GM19438 (cell line): Measurements from ENCODE around the gene SEL1L.
A peak's percentile ranks its signal among the peaks of the same experiment; 100 is the strongest.
"Not testable (repeated sequence)": the region's sequence is repeated elsewhere in the genome, so short reads cannot be mapped to it uniquely, and the experiment has no call there.

Source experiments
- ATAC-seq: cut with Tn5 transposase; IDR thresholded peaks from one replicate; pipeline ENCODE4 v1.9.1; 2021; ENCODE audit warnings: low read depth; ENCODE audit not compliant: unreplicated experiment

The SEL1L gene

DNA sequence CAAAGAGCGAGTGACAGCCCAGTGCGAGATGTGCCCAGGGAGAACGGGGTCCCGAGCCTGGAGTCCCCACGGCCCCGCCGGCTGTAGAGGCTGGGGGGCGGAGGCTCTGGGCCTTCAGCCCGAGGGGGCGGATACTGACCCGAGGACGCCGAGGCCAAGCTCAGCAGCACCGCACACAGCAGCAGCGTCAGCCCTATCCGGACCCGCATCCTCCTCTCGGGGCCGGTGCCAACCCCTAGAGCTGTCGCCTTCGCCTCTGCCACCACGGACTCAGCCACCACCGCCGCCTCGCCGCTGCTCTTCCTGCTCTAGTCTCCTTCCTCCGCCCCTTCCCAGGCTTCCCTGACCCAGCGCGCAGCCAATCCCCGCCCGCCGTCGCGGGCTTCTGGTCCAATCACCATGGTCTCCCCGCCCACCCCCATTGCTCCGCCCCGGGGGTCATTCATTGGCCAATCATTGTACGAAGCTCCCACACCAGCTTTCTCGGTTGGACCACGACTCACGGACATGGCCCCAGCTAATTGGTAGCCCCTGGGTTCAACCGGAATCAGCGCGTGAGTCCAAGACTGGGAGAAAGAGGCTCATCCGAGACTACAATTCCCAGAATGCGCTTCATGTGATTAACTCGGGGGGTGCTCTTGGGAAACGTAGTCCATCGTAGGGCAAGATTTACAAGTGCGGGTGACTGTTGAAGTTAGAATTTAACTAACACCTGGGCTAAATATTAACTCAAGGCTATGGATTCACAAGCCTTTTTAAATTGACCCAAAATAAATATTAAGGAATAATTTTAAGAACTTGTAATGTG lies at the start of gene SEL1L:
Gene SEL1L (minus strand): TSS at position 318 of the 808 bp plus-strand sequence. CDS start 109 bp downstream, at position 209.
- ATAC-seq, result peak; percentile 86

DNA sequence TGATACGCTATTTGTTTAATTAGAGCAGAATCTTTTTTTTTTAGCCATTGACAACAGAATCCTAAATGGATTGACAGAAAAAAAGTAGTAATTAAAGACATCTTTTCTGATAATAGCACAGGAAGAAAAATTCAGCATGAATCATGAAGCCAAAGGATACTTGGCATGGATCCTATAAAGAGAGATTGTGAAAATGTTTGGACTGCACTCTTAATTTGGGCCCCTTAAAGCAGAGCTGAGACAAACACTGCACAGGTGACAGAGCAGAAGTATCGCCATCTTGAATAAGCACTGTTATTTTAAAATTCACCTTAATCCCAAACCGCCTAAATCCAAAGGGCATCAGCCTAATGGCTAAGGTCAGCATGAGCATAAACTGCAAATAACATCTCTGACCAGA lies 48.8 kb upstream of the SEL1L start:
- ATAC-seq, result no peak

DNA sequence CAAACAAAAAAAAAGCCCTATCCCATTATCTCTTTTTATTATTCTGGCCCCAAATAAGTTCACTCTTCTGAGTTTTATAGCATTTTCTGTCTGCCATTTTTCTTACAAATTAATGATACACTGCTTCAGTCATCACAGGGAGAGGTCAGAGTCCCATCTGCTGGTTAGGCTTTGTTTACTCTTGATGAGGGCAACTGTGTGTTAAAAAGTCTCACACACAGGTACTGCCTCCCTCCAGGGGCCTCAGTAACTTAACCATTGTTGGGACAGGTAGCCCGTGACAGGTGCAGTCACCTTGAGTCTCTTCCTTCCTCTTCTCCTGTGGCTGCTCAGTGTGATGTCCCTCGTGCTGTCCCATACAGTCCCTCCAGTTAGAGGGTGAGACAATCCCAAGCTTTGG lies 45.5 kb upstream of the SEL1L start:
- ATAC-seq, result no peak

DNA sequence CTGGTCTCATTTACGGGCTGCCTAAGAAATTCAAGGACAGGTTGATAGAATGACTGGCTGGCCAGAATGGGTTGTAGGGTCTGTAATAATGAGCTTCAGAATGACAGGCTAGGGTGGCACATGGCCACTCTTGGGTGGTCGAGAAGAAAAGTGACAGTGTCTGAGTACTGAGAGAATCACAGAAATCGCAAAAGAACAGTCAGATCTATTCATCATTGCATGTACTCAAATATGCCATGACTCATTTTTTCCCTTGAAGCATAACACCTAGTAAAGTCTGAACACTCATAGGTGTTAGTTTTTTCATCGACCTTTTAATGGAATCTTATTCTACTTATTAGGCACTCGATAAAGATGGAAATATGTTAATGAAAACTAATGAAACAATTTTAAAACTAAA lies 37.8 kb upstream of the SEL1L start:
- ATAC-seq, result no peak

DNA sequence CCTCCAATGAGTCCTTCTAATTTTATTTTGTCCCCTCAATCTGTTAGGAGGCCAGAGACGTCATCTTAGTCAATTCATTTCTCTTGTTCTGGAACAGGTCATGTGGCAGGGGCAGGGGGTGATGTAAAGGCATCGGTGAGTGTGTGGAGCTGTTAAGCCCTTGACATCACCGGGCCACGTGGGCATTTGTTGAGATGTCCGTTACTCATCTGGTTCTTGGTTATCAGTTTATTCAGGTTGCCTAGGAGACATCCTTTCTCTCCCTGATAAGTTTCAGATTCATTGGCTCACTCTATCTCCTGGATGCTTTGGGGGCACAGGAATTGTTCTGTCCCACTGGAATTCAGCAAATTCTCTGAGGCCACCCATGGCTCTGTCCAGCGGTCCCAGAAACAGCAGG lies 33.6 kb upstream of the SEL1L start:
- no peak for ATAC-seq

DNA sequence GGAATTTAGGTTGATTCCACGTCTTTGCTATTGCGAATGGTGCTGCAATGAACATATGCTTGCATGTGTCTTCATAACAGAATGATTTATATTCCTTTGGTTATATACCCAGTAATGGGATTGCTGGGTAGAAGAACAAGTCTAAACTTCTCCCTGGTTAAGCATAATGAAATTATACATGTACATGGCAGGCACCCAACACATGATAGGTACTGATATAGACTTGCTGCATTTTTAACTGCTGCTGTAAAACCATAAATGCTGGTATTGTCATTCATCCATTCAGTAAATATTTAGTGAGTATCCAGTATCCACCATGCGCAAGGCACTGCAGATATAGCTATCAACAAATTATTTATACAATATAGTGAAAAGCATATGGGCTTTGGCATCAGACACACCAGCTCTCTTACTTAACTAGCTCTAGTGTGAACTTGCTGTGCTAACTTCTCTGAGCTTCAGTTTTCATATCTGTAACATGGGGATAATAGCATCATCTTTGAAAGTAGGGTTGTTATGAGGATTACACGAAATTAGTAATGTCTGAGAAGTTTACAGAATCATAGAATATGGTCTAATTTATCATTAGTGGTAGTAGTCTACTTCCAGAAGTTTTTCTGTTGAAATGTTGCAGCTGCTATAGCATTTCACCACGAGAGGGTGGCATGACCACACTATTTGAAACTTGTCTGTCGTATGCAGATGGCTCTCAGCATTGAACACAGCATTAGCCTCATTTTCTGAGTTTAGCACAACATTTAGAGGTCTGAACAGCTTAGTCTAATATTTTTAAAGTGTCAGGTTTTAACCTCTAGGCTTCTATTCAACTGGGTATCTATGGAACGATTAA lies 32.0 kb upstream of the SEL1L start:
- peak; percentile 75 for ATAC-seq

DNA sequence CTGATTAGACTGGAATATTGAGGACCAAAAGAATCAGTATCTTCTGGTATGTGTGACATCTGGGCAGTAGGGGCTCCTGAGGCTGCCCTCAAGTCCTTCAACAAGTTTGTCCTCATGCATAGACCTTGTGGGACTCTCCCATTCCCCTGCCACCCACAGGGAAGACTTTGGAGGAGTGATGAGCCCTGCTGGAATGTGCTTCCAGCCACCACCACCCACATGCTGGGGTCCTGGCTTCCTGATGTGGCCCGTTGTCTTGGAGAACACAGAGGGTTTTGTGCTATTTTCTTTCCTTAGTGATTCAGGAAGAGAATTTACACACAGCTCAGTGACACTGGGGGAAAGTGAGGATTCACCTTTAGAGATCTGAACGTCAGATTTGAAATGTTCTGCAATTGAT lies 29.2 kb upstream of the SEL1L start:
- no peak for ATAC-seq

DNA sequence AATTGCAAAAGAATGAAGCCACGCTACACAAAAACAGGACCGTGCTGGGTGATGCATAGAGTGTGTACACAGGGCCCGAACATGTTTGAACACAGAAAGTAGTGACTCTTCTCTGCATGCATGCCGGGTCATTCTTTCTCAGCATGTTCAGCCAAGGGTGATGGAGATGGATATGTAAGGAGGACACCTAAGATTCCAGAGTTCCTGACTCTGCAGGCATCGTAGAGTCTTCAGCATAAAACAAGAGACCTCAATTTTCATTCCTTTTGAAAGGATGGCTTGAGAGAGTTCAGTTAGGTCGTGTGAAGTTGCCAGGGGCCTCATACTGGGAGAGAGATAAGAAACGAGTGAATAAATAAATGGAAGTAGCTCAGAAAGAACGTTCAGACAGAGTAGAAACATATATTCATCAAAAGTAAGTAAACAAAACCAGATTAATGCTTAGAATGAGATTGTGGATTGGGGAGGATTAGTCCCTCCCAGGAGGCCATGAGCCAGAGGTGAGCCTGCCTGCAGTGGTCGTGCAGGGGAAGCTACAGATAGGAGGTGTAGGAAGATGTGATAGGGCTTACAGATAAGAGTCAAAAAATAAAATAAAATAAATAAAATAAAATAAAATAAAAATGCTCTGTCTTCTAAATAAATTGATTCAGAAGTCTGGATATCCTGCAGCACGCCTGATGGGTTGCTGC lies 27.6 kb upstream of the SEL1L start:
- ATAC-seq, result no peak

DNA sequence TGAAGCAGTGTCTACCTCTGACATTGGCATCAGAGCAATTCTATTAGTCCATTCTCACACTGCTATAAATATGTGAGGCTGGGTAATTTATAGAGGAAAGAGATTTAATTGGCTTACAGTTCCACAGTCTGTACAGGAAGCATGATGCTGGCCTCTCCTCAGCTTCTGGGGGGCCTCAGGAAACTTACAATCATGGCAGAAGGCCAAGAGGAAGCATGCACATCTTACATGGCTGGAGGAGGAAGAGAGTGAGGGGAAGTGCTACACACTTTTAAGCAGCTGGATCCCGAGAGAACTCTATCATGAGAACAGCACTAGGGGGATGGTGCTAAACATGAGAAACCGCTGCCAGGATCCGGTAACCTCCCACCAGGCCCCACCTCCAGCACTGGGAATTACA lies 25.7 kb upstream of the SEL1L start:
- no peak for ATAC-seq

DNA sequence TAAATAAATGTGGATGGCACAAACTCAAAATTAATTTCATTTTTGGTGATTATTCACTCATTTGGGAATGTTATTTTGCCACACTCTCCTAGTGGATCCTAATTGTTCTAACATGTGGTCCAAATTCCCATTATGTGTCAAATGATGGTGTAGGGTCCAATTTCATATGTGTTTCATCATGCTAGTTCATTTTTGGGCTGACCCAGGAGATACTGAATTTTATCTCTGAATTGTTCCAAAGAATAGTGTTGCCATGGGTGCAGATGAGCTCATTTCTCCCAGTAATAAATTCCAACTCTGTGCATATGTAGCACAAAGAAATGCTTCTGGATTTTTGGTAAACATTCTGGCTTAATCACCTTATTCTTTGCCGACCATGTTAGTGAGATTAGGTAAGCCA lies 23.5 kb upstream of the SEL1L start:
- no peak for ATAC-seq

DNA sequence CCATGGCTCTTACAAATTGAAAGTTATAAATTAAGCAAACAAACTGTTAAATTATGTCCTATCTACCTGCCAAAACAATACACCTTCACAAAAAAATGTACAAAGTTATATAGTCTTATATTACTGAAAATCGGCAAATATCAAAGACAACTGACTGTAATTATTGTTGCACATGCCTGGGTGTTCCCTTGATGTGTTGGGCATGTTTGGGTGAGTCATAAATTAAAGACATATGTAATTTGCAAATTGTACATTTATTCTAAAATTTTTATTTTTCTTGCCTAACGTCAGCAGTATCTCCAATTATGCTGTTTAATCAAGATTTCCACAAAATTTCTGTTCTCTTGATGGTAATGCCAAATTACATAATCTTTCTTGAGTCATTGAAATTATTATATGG lies 22.0 kb upstream of the SEL1L start:
- no peak for ATAC-seq

DNA sequence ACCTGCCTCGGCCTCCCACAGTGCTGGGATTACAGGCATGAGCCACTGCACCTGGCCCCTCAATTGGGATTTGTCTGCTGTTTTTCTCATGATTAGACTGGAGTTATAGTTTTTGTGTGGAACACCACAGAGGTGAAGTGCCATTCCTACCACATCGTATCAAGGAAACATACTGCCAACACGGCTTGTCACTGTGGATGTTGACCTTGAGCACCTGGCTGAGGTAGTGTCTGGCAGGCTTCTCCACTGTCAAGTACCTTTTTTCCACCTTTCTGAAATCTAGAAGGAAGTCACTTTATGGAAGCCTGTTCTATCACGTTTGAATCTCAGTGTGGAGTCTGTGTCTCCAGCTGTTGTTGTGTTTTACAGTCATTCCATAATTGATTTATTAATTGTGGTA lies 21.4 kb upstream of the SEL1L start:
- ATAC-seq, result no peak

DNA sequence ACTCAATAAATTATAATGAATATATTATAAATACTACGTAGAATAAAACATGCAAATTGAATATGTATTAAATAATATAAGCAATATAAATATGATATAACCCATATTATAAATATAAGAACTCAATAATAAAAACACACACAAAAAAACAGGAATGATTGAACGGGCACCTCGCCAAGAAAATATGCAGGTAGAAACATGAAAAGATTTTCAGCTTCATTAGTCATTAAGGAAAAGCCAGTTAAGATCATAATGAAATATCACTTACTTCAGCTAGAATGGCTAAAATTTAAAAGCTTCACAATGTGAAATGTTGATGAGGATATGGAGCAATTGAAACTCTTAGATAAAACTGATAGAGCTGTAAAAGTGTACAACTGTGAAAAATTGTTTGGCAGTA lies 17.8 kb upstream of the SEL1L start:
- no peak for ATAC-seq

DNA sequence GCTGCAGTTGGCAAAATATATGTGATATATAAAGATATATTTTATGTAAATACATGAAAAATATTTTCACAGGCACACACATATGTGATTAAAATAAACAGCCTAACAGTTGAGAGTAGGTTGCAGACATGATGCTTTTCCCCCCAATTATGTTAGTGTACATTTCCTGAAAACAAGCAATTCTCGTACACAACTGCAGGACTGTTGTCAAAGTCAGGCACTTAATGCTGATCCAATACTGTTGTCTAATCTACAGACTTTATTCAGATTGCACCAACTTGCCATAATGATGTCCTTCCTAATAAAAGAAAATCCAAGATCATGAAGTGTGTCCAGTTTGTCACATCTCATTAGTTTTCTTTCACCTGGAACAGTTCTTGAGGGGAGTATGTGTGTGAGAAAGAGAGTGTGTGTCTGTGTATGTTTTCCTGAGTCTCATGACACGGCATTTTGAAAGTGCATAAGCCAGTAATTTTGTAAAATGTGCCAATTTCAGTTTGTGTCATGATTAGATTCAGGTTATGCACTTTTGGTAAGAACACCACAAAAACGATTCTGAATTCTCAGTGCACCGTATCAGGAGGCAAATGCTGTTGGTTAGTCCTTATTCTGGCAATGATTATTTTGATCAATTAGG lies 16.5 kb upstream of the SEL1L start:
- peak; percentile 89 for ATAC-seq

DNA sequence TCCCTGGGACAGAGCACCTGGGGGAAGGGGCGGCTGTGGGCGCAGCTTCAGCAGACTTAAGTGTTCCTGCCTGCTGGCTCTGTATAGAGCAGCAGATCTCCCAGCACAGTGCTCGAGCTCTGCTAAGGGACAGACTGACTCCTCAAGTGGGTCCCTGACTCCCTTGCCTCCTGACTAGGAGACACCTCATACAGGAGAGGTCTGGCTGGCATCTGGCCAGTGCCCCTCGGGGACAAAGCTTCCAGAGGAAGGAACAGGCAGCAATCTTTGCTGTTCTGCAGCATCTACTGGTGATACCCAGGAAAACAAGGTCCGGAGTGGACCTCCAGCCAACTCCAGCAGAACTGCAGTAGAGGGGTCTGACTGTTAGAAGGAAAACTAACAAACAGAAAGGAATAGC lies 7.6 kb upstream of the SEL1L start:
- not testable (repeated sequence) for ATAC-seq

DNA sequence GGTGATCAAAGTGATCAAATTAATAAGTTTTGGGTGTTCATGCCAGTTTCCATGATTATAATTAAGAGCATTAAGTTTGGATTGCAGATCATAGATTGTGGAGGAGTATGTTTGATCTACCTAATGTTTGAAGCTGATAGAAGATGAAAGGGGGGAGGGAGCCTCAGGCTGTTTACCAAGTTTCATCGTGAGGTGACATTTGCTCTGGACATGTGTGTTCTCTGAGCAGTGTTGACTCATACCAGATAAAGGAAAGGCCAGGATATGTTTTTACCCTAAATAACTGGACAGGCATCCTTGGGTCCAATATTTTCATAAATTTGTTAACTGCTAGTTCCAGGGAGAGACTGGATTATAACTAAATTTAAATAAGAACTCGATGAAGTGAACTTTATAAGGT lies 3.5 kb upstream of the SEL1L start:
- no peak for ATAC-seq

DNA sequence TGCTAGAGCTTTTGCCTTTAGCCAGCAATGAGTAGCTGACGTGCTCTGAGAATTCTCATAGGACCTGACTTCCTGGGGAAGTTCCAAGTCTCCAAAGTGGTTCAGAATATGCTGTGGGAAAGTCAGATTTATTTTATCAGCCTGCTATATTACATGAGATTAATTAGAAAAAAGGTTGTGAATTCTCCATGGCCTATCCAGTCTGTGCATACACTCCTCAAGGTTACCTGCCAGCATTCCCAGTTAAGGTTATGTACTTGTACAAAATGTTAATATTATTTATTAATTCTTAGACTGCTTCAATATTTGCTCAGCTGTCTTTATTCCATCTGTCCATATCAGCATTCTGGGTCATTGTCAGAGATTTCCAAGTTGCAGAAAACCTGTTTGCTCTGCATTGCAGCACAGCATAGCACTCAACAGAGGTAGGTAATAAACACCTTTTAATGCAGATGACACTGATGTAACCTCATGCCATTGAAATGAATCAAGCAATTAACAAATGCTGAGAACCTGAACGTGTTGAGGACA lies 2.7 kb upstream of the SEL1L start:
- no peak for ATAC-seq

DNA sequence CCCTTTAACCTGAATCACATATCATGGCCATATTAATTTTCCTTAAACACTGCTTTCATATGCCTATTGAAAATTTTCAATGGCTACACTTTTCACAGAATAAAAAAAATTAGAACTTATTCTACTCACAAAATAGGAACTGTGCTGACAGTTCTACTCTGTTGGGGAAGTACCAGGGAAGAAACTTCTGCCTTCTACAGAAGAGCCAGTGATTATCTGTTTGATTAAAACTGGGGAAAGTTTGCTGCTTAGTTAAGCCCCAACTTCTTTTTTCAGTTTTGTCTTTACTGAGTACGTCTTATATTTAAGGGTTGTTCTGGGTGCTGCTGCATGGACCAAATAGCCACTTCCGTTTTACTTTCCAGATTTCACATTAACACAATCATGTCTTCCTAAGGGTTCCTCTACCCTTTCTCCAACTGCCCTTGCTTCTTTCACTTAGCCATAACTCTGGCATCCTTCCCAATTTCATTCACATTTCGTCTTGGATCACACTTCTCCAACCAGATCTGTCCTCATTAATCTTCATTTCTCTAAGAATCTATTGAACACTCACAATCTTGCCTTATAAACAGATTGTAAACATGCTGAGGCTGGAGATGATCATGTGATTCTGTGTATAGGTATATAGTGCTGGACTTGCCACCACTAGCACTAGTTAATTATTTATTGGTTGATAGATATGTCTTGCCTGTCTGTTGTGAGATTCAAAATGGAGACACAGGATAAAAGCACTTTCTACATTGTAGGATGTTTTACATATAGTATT lies 1.9 kb upstream of the SEL1L start:
- ATAC-seq, result peak; percentile 37

DNA sequence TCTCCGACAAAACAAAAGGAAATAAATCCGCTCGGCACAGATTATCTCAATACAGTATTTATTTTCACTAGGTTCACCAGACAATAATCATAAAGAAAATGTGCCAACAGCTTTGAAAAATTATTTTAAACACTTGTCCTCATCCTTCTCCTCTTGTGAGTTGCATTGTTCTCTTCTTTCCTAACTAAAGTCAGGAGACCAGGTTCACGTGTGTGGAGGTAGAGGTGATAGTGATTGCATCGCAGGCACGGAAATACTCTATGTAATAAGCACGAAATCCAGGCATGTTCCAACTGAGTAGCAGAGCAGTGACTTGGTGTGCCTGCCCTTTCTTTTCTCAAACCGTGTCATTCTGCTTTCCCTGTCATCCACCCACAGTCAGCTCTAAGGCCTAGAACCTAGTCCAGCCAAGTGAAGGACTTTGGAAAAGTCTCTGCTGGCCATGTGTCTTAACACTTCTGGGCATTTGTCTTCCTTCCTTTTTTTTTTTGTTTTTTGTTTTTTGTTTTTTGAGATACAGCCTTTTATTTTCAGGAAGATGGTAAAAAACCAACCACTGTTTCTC lies 939 bp upstream of the SEL1L start:
- ATAC-seq, result no peak

DNA sequence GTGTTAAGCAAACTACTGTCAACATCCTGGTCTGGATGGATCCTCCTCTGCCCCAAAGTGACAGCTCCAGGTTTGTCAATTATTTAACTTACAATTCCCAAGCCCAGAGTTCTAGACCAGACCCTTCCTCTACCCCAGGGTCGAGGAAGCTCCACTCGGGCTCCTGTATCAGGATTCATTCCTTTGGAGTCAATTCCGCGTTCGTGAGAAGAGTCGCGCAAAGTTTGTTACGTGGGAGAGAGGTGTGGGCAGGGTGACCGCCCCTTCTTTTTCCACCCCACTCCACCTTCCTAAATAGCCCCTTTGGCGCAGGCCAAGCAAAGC lies 479 bp downstream of the SEL1L start:
- ATAC-seq, result no peak
